Body of pancreas (tissue), 4 donors: ENCODE data around the gene JAKMIP3. TPM values are rescaled to one million over a fixed set of nuclear protein-coding genes. Genes with fewer than 3 reads are reported as not detected.

Experiments
- ATAC-seq: fragments of 150-250 bp; one replicate; pipeline ENCODE4 v1.9.1; 2016
- DNase-seq, 4 donors: peaks; one replicate each; pipeline ENCODE4 v3.0.0-alpha.2; 2019
- H3K27ac ChIP-seq, 4 donors: fragments of 200-600 bp; sonication (generic); 1 replicate in 3 of 4; 2 replicates in 1 of 4; pipeline versions ENCODE4 v1.5.1 to v1.6.1; 2016 to 2019; ENCODE audit warnings: mild to moderate bottlenecking in 1 of 4, mixed read lengths in 1 of 4, moderate library complexity in 1 of 4
- H3K27me3 ChIP-seq, 2 donors: fragments of 200-600 bp; sonication (generic); one replicate each; pipeline ENCODE4 v1.6.0; 2016; ENCODE audit warnings: mild to moderate bottlenecking in 1 of 2
- H3K36me3 ChIP-seq, 2 donors: fragments of 200-600 bp; sonication (generic); replicated peaks in 1 of 2; 2 replicates each; pipeline ENCODE4 v1.5.1; 2016; ENCODE audit warnings: low read depth in 2 of 2; ENCODE audit not compliant: insufficient read depth in 1 of 2
- H3K4me1 ChIP-seq: fragments of 200-600 bp; sonication (generic); one replicate; pipeline ENCODE4 v1.6.0; 2016
- H3K4me3 ChIP-seq, 2 donors: fragments of 200-600 bp; sonication (generic); 1 replicate in 1 of 2; 2 replicates in 1 of 2; pipeline ENCODE4 v1.5.1; 2016 to 2019
- H3K9me3 ChIP-seq, 3 donors: fragments of 200-600 bp; sonication (generic); 1 replicate in 2 of 3; 2 replicates in 1 of 3; pipeline ENCODE4 v1.5.1; 2016
- CTCF ChIP-seq, 7 experiments: fragments of 450-650 bp in 4 of 7; fragments of 200-600 bp in 3 of 7; sonication (generic) in 3 of 7; IDR thresholded peaks; one replicate each; pipeline ENCODE4 v1.5.1; 2016 to 2019; ENCODE audit warnings: antibody characterized with exemption in 7 of 7
- POLR2A ChIP-seq, 3 donors: fragments of 450-650 bp; IDR thresholded peaks; one replicate each; pipeline ENCODE4 v1.6.1; 2016; ENCODE audit warnings: antibody characterized with exemption in 3 of 3, mild to moderate bottlenecking in 2 of 3
- WGBS, 2 donors: methylation state at CpG; one replicate each; pipeline ENCODE4 v1.1.5; 2017; 5-methylcytosine and 5-hydroxymethylcytosine counted together
- intact Hi-C: fragments of 100-400 bp; cut with DNase I; formaldehyde crosslinking; loops from one replicate; pipeline ENCODE4 v1.15.1; 2023
- total RNA-seq, 2 donors: library from RNA; depleted of rRNA; stranded (reverse); fragments of >200 nt; gene quantifications; one replicate each; pipeline ENCODE4 v1.1.0, GENCODE V29; 2016

The JAKMIP3 gene
- total RNA-seq, 2 donors from 2014 or later = 0.26 to 0.33 TPM

DNA sequence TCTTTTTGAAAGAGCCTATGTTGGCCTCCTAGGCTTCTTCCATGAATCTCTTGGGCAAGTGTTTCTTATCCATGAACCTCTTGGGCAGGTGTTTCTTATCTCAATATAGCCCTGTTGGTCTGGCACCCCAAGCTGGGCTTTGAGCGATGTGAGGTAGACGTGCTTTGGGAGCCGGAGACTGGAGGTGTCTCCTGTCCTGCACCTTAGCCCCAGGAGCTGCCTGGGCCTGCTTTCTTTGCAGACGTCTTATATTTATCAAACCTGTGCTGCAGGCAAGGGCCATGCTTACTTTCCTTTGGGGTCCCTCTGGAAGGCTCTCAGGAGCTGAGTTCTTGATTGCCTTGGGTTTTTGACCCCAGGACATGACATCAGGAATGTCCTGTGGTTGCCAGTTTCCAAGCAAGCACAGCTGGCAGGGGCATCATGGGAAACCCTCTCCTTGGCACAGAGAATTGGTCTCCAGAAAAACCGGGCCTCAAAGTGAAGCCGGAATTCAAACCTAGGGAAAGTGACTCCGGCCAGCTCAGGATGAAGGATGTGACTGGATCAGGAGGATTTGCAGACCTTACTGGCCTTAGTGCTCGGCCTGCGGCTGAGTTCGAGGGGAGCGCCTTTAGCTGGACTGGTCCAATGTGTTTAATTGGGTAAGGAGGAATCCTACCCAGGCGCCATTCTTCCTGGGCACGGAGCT is 2.8 kb downstream of the JAKMIP3 start:
- DNase-seq = no peak
- Histone ChIP-seq H3K27me3 (no peaks in the 10 kb centered on the region), H3K27ac (no peak overlapping the region), H3K4me1 (peaks cover 15% of the 10 kb centered on the region), H3K9me3 (no peaks in the 10 kb centered on the region), H3K4me3 (no peak overlapping the region), H3K36me3 (no peaks in the 10 kb centered on the region)
- TF ChIP-seq CTCF (IDR thresholded peaks at IDR 0.05) (no peak), POLR2A (IDR thresholded peaks at IDR 0.05) (no peak)
- 89 to 96% methylated on average over 9 to 13 of the region's 13 CpGs for WGBS, 2 donors
- intact Hi-C loops = no loop called here
- no peak for ATAC-seq

- no peaks in the 10 kb centered on the region for H3K36me3 ChIP-seq
- H3K27me3 ChIP-seq = no peaks in the 10 kb centered on the region
- no peak overlapping the region for H3K4me3 ChIP-seq
- WGBS, 2 donors = 72 to 76% methylated on average over 4 to 8 of the region's 8 CpGs
- H3K9me3 ChIP-seq = no peaks in the 10 kb centered on the region
- H3K4me1 ChIP-seq = peaks cover 15% of the 10 kb centered on the region
- intact Hi-C loops = no loop called here
- no peak for TF ChIP-seq CTCF (IDR thresholded peaks at IDR 0.05)
- no peak for TF ChIP-seq POLR2A (IDR thresholded peaks at IDR 0.05)
- no peak overlapping the region for H3K27ac ChIP-seq
- DNase-seq = no peak
- ATAC-seq = no peak
Observed at GRCh38 chr10:132069122-132069848, 3.5 kb downstream of the JAKMIP3 start.

- no peaks in the 10 kb centered on the region for H3K9me3 ChIP-seq
- ATAC-seq = no peak
- intact Hi-C loops = no loop called here
- no peaks in the 10 kb centered on the region for H3K27me3 ChIP-seq
- H3K36me3 ChIP-seq = no peaks in the 10 kb centered on the region
- no peak for TF ChIP-seq POLR2A (IDR thresholded peaks at IDR 0.05)
- TF ChIP-seq CTCF (IDR thresholded peaks at IDR 0.05) = no peak
- H3K27ac ChIP-seq = no peak overlapping the region
- peaks cover 14% of the 10 kb centered on the region for H3K4me1 ChIP-seq
- DNase-seq = no peak
- no peak overlapping the region for H3K4me3 ChIP-seq
- WGBS, 2 donors = 79 to 88% methylated on average over 7 of the region's 7 CpGs
Observed at GRCh38 chr10:132069849-132070182, 4.1 kb downstream of the JAKMIP3 start.

DNA sequence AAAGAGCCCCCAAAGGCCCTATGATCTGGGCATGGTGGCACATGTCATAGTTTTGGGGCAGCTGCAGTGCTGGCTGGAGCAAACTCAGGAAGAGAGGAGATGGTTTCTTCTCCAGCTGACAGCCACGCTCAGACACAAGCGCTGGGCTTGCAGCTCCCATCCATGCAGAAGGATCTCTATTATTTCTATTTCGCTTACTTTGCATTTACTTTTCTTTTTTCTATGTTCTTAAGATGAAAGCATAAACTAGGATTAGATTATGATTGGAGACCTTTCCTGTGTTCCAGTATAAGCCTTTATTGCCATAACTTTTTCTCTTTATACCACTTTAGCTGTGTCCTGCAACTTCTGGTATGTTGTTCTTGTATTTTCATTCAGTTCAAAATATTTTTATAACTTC is 5.0 kb downstream of the JAKMIP3 start:
- Histone ChIP-seq H3K4me3 (no peak overlapping the region), H3K9me3 (no peaks in the 10 kb centered on the region), H3K4me1 (peaks cover 6% of the 10 kb centered on the region), H3K27ac (no peak overlapping the region), H3K36me3 (no peaks in the 10 kb centered on the region), H3K27me3 (no peaks in the 10 kb centered on the region)
- no peak for ATAC-seq
- DNase-seq = no peak
- 82 to 94% methylated on average over 3 of the region's 3 CpGs for WGBS, 2 donors
- TF ChIP-seq POLR2A (IDR thresholded peaks at IDR 0.05) = no peak
- no peak for TF ChIP-seq CTCF (IDR thresholded peaks at IDR 0.05)
- intact Hi-C loops = no loop called here

GRCh38 chr10:132071667-132072066 is 5.9 kb downstream of the JAKMIP3 start:
- Histone ChIP-seq H3K4me3 (no peak overlapping the region), H3K36me3 (no peaks in the 10 kb centered on the region), H3K9me3 (no peaks in the 10 kb centered on the region), H3K4me1 (no peaks in the 10 kb centered on the region), H3K27me3 (no peaks in the 10 kb centered on the region), H3K27ac (no peak overlapping the region)
- ATAC-seq (no peak), DNase-seq (no peak)
- intact Hi-C loops = no loop called here
- TF ChIP-seq CTCF (IDR thresholded peaks at IDR 0.05) (no peak), POLR2A (IDR thresholded peaks at IDR 0.05) (no peak)
- 65 to 79% methylated on average over 3 of the region's 3 CpGs for WGBS, 2 donors
